Glutamatergic neuron (in vitro differentiated cells): ENCODE data around the gene SLC25A5. TPM values are rescaled to one million over a fixed set of nuclear protein-coding genes. Genes with fewer than 3 reads are reported as not detected.
"Not testable (repeated sequence)": the region's sequence is repeated elsewhere in the genome, so short reads cannot be mapped to it uniquely, and the experiment has no call there.

Source experiments
- DNase-seq: peaks from one replicate; pipeline ENCODE4 v3.0.0; 2022
- H3K27ac Mint-ChIP-seq: one replicate; pipeline ENCODE4 v1.8.0; 2020; ENCODE audit warnings: mild to moderate bottlenecking, mixed read lengths, inconsistent platforms; ENCODE audit not compliant: unreplicated experiment
- H3K27me3 Mint-ChIP-seq: one replicate; pipeline ENCODE4 v1.8.0; 2020; ENCODE audit warnings: mild to moderate bottlenecking, moderate library complexity, mixed read lengths, inconsistent platforms; ENCODE audit not compliant: unreplicated experiment
- H3K36me3 Mint-ChIP-seq: one replicate; pipeline ENCODE4 v1.8.0; 2020; ENCODE audit warnings: mild to moderate bottlenecking, mixed read lengths, inconsistent platforms; ENCODE audit not compliant: unreplicated experiment
- H3K4me1 Mint-ChIP-seq: one replicate; pipeline ENCODE4 v1.8.0; 2020; ENCODE audit warnings: mild to moderate bottlenecking, low read depth, mixed read lengths, inconsistent platforms; ENCODE audit not compliant: unreplicated experiment
- H3K4me3 Mint-ChIP-seq: one replicate; pipeline ENCODE4 v1.8.0; 2020; ENCODE audit warnings: mild to moderate bottlenecking, mixed read lengths, inconsistent platforms; ENCODE audit not compliant: unreplicated experiment
- H3K9me3 Mint-ChIP-seq: one replicate; pipeline ENCODE4 v1.8.0; 2020; ENCODE audit warnings: mild to moderate bottlenecking, moderate library complexity, mixed read lengths, inconsistent platforms; ENCODE audit not compliant: unreplicated experiment
- CTCF ChIP-seq: fragments of 200-600 bp; sonication (generic); IDR thresholded peaks from one replicate; pipeline ENCODE4 v1.5.0; 2021; ENCODE audit not compliant: partially characterized antibody, unreplicated experiment
- total RNA-seq: library from RNA; stranded (reverse); fragmentation: NEBNext Ultra II Directional; extraction: Animal tissue kit (Norgen Biotek cat#: 25700); gene quantifications from one replicate; pipeline ENCODE4 v1.2.1, GENCODE V29; 2021; ENCODE audit not compliant: unreplicated experiment

SLC25A5 gene
- total RNA-seq, 1 donor from 2014 or later, result 179 TPM

- Mint-ChIP-seq H3K4me1 (no peaks in the 10 kb centered on the region), H3K36me3 (no peaks in the 10 kb centered on the region), H3K9me3 (peaks cover 1% of the 10 kb centered on the region), H3K27me3 (peaks cover 2% of the 10 kb centered on the region), H3K4me3 (no peak overlapping the region), H3K27ac (no peak overlapping the region)
- peak; percentile 45 for DNase-seq
- TF ChIP-seq CTCF, result peak; percentile 67
Measured at GRCh38 chrX:119488749-119489148, 20.5 kb downstream of the SLC25A5 start.

GRCh38 chrX:119489212-119490074, 21.2 kb downstream of the SLC25A5 start:
- TF ChIP-seq CTCF, result no peak
- H3K9me3 Mint-ChIP-seq, result peaks cover 1% of the 10 kb centered on the region
- no peak overlapping the region for H3K27ac Mint-ChIP-seq
- H3K36me3 Mint-ChIP-seq, result no peaks in the 10 kb centered on the region
- no peak for DNase-seq
- H3K4me1 Mint-ChIP-seq, result no peaks in the 10 kb centered on the region
- H3K4me3 Mint-ChIP-seq, result no peak overlapping the region
- peaks cover 2% of the 10 kb centered on the region for H3K27me3 Mint-ChIP-seq

DNA sequence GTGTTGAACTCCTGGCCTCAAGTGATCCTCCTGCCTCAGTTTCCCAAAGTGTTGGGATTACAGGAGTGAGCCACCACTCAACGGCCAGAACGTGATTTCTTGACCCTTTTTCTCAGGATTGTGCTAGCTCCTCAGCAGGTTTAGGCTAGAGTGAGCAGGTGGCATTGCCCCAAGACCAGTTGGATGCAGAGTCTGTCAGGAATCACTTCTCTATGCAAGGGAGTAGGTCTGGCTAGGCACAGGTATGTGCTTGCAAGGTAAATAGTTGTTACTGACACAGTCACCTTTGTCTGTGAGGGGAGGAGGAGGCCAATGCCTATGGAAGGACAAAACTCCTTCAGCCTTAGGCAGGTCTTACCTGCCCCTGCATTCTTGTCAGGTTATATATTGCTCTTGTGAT, 24.2 kb downstream of the SLC25A5 start:
- no peak for TF ChIP-seq CTCF
- DNase-seq, result no peak
- no peaks in the 10 kb centered on the region for H3K4me1 Mint-ChIP-seq
- H3K9me3 Mint-ChIP-seq, result peaks cover 1% of the 10 kb centered on the region
- H3K4me3 Mint-ChIP-seq, result no peak overlapping the region
- H3K27me3 Mint-ChIP-seq, result peaks cover 2% of the 10 kb centered on the region
- H3K36me3 Mint-ChIP-seq, result no peaks in the 10 kb centered on the region
- H3K27ac Mint-ChIP-seq, result no peak overlapping the region

- not testable (repeated sequence) for DNase-seq, H3K36me3 Mint-ChIP-seq, H3K27ac Mint-ChIP-seq, H3K4me1 Mint-ChIP-seq, H3K4me3 Mint-ChIP-seq, H3K27me3 Mint-ChIP-seq, H3K9me3 Mint-ChIP-seq
Measured at GRCh38 chrX:119493851-119494495, 25.7 kb downstream of the SLC25A5 start.

DNA sequence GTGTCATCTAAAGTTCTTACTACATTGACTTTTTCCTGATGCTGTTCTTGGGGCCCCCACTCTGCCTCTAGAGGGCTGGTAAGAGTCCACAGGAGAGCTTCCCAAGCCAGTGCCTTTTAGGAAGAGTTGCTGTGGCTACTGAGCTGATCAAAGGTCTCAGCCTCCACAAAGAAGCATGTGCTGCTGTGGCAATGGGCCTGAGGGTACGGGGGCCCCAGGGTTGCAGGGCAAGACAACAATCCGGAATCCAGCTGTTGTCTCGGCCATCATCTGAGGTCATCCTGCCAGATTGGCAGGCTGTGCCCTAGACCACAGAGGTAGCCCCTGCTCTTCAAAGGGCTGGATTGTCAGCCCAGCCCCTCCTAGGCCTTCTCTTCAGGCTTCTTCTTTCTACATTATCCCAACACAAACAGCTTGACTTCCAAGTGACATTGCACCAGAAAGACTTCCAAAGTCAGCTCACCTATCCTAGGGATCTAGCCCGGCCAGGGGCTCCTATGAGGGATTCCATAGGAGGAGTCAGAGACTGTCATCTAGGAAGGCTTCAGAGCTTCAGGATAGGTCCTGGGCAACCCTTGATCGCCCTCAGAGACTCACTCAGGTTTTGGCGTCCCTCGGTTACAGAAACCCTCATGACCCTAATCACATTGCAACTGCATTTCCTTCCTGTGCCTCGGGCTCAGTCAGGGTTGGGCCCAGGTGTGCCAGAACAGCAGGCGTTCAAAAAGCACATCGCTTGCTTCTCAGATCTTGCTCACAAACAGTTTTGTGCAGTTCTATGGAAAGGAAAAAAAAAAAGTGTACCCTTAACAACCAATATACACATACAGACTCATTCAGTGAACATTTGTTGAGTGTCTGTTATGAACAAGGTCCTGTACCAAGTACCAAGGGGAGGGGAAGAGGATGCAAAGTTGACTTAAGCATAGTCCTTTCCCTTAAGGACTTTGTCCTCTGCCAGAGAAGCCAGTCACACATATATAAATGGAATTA, 27.8 kb downstream of the SLC25A5 start:
- DNase-seq, result no peak
- no peaks in the 10 kb centered on the region for H3K36me3 Mint-ChIP-seq
- H3K9me3 Mint-ChIP-seq, result peaks cover 1% of the 10 kb centered on the region
- H3K27ac Mint-ChIP-seq, result no peak overlapping the region
- no peaks in the 10 kb centered on the region for H3K27me3 Mint-ChIP-seq
- TF ChIP-seq CTCF, result no peak
- H3K4me3 Mint-ChIP-seq, result no peak overlapping the region
- H3K4me1 Mint-ChIP-seq, result no peaks in the 10 kb centered on the region
